Cardiac muscle cell (in vitro differentiated cells and primary cell): ENCODE measurements around the gene EGFL7. TPM values are rescaled to one million over a fixed set of nuclear protein-coding genes. Genes with fewer than 3 reads are reported as not detected.

Source experiments
- DNase-seq, 2 donors: peaks; one replicate each; pipeline versions ENCODE4 v3.0.0 to v3.0.0-alpha.2; 2010 to 2017; ENCODE audit warnings: low read depth in 1 of 2, low spot score in 1 of 2
- H3K27ac ChIP-seq: fragments of 200-600 bp; sonication (generic); 2 replicates; pipeline ENCODE4 v1.5.1; 2016
- H3K27me3 ChIP-seq: fragments of 200-600 bp; sonication (generic); 2 replicates; pipeline ENCODE4 v1.6.0; 2016; ENCODE audit warnings: control low read depth
- H3K36me3 ChIP-seq: fragments of 200-600 bp; sonication (generic); 2 replicates; pipeline ENCODE4 v1.5.1; 2016; ENCODE audit warnings: control low read depth
- H3K4me1 ChIP-seq: fragments of 200-600 bp; sonication (generic); 2 replicates; pipeline ENCODE4 v1.8.1; 2017; ENCODE audit warnings: low read depth, mild to moderate bottlenecking, mixed run types
- H3K4me3 ChIP-seq: fragments of 200-600 bp; sonication (generic); 2 replicates; pipeline ENCODE4 v1.5.1; 2016; ENCODE audit warnings: mild to moderate bottlenecking
- H3K9me3 ChIP-seq: fragments of 200-600 bp; sonication (generic); 2 replicates; pipeline ENCODE4 v1.5.1; 2017; ENCODE audit warnings: low read depth, mild to moderate bottlenecking, control low read depth
- CTCF ChIP-seq: IDR thresholded peaks from 2 replicates; pipeline ENCODE4 v1.5.1; 2012; ENCODE audit warnings: low read depth, mild to moderate bottlenecking, low read length
- polyA plus RNA-seq: library from polyadenylated mRNA; unstranded; fragments of >200 nt; fragmentation: Nextera tagmentation; extraction: Ambion mirVana; gene quantifications from 2 replicates; pipeline ENCODE4 v1.2.1, GENCODE V29; 2016
- total RNA-seq: library from RNA; depleted of rRNA; stranded (reverse); fragments of >200 nt; gene quantifications from 2 replicates; pipeline ENCODE4 v1.2.3, GENCODE V29; 2016

Gene EGFL7
- total and polyA plus RNA-seq, 2 experiments from 2014 or later = 50.9 to 82.9 TPM

DNA sequence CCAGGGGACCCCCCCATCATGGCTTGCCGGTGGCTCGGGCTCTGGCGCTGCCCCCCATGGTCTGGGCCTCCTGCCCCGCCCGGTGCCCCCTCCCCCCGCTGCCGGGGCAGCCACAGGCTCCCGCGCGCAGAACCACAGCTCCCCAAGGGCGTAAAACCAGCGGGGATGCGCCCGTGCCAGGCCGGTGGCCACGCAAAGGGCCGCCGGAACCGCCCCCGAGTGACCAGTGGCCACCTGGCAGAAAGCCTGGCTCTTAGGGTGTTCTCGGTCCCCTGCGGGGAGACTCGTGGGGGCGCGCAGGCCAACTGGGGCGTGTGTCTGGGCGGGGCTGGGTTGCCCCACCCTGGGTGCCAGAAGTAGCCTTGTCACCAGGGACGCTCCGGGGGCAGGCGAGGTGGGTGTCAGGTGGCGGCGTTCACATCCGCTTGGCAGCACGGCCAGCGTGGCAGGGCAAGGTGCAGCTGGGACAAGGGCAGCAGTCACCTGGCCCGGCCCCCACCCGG is 25.1 kb downstream of the EGFL7 start:
- H3K36me3 ChIP-seq = no peaks in the 10 kb centered on the region
- H3K9me3 ChIP-seq = no peaks in the 10 kb centered on the region
- no peak for TF ChIP-seq CTCF
- H3K4me3 ChIP-seq = no peak overlapping the region
- no peak for DNase-seq
- peaks cover 11% of the 10 kb centered on the region for H3K4me1 ChIP-seq
- no peak overlapping the region for H3K27ac ChIP-seq
- H3K27me3 ChIP-seq = no peaks in the 10 kb centered on the region

GRCh38 chr9:136688274-136689107 is 25.8 kb downstream of the EGFL7 start:
- TF ChIP-seq CTCF = no peak
- Histone ChIP-seq H3K4me1 (peaks cover 11% of the 10 kb centered on the region), H3K9me3 (no peaks in the 10 kb centered on the region), H3K27me3 (no peaks in the 10 kb centered on the region), H3K27ac (no peak overlapping the region), H3K4me3 (no peak overlapping the region), H3K36me3 (no peaks in the 10 kb centered on the region)
- DNase-seq = no peak

- Histone ChIP-seq H3K27me3 (no peaks in the 10 kb centered on the region), H3K27ac (no peak overlapping the region), H3K36me3 (no peaks in the 10 kb centered on the region), H3K4me3 (no peak overlapping the region), H3K9me3 (no peaks in the 10 kb centered on the region), H3K4me1 (peaks cover 11% of the 10 kb centered on the region)
- TF ChIP-seq CTCF = no peak
- DNase-seq = no peak
Measured at GRCh38 chr9:136689108-136689460, 26.4 kb downstream of the EGFL7 start.

DNA sequence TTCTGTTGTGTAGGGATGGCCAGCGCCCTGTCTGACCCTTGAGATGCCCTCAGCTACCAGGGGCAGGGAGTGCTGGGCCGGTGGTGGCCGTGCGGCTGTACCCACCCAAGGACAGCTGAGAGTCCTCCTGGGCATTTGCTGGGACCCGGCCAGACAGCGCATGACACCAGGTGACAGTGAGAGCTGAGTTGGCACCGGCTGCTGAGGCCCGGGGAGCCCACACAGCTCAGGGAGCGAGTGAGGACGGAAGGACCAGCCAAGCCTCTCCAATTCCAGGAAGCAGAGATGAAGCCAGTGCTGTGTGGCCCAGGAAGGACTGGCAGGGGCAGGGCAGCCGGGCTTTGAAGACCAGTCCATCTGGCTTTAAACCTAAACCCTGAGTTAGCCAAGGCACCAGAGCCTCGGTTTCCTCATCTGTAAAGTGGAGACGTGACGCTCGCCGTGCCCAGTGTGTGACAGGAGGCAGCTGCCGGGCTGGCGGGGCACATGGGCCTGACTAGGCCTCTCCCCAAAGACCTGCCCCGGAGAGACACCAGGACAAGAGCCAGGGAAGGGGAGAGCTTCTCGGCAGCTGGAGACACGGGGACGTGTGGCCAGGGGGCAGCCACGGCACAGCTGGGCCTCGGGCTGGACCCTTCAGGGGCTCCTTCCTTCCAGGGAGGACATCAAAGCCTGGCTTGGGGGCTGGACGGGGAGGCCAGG is 27.5 kb downstream of the EGFL7 start:
- peaks cover 11% of the 10 kb centered on the region for H3K4me1 ChIP-seq
- no peak overlapping the region for H3K27ac ChIP-seq
- DNase-seq = no peak
- no peak overlapping the region for H3K4me3 ChIP-seq
- H3K36me3 ChIP-seq = no peaks in the 10 kb centered on the region
- TF ChIP-seq CTCF = no peak
- H3K9me3 ChIP-seq = no peaks in the 10 kb centered on the region
- H3K27me3 ChIP-seq = no peaks in the 10 kb centered on the region

GRCh38 chr9:136690806-136691261 is 28.1 kb downstream of the EGFL7 start:
- no peak overlapping the region for H3K4me3 ChIP-seq
- TF ChIP-seq CTCF = no peak
- H3K36me3 ChIP-seq = no peaks in the 10 kb centered on the region
- H3K4me1 ChIP-seq = peaks cover 7% of the 10 kb centered on the region
- DNase-seq = no peak
- H3K27me3 ChIP-seq = no peaks in the 10 kb centered on the region
- H3K27ac ChIP-seq = no peak overlapping the region
- no peaks in the 10 kb centered on the region for H3K9me3 ChIP-seq
